MM.1S (cell line): ENCODE measurements around the gene PATL1.
"Not testable (repeated sequence)": the region's sequence is repeated elsewhere in the genome, so short reads cannot be mapped to it uniquely, and the experiment has no call there.

Experiments
- DNase-seq: peaks from one replicate; pipeline ENCODE4 v3.0.0-alpha.2; 2015
- H2AFZ ChIP-seq: fragments of 300-600 bp; sonication (generic); 2 replicates; pipeline ENCODE4 v1.6.0; 2016; ENCODE audit warnings: antibody characterized with exemption, low read length
- H3F3A ChIP-seq: fragments of 300-600 bp; sonication (generic); 2 replicates; pipeline ENCODE4 v1.6.1; 2016; ENCODE audit warnings: mild to moderate bottlenecking, antibody characterized with exemption, low read length, moderate library complexity, mixed read lengths; ENCODE audit not compliant: insufficient read depth
- H3K27ac ChIP-seq: fragments of 300-600 bp; sonication (generic); 2 replicates; pipeline ENCODE4 v1.5.1; 2016; ENCODE audit warnings: mild to moderate bottlenecking, low read length
- H3K27me3 ChIP-seq: fragments of 300-600 bp; sonication (generic); replicated peaks from 2 replicates; pipeline ENCODE4 v1.6.0; 2016; ENCODE audit warnings: low read length; ENCODE audit not compliant: insufficient read depth
- H3K36me3 ChIP-seq: fragments of 300-600 bp; sonication (generic); replicated peaks from 2 replicates; pipeline ENCODE4 v1.6.1; 2016; ENCODE audit warnings: mild to moderate bottlenecking, low read length, mixed read lengths; ENCODE audit not compliant: insufficient read depth
- H3K4me1 ChIP-seq: fragments of 300-600 bp; sonication (generic); 2 replicates; pipeline ENCODE4 v1.6.1; 2016; ENCODE audit warnings: low read length, mixed read lengths
- H3K4me2 ChIP-seq: fragments of 300-600 bp; sonication (generic); 2 replicates; pipeline ENCODE4 v1.6.0; 2016; ENCODE audit warnings: low read depth, low read length
- H3K4me3 ChIP-seq: fragments of 300-600 bp; sonication (generic); 2 replicates; pipeline ENCODE4 v1.5.1; 2016; ENCODE audit warnings: low read length, mixed read lengths
- H3K79me2 ChIP-seq: fragments of 300-600 bp; sonication (generic); 2 replicates; pipeline ENCODE4 v1.6.1; 2016; ENCODE audit warnings: mixed run types, low read length, mixed read lengths
- H3K9ac ChIP-seq: fragments of 300-600 bp; sonication (generic); 2 replicates; pipeline ENCODE4 v1.6.1; 2016; ENCODE audit warnings: low read length, mixed read lengths
- H3K9me2 ChIP-seq: fragments of 300-600 bp; sonication (generic); replicated peaks from 2 replicates; pipeline ENCODE4 v1.6.1; 2016; ENCODE audit warnings: mild to moderate bottlenecking, low read length, mixed read lengths; ENCODE audit not compliant: insufficient read depth
- H3K9me3 ChIP-seq: fragments of 300-600 bp; sonication (generic); replicated peaks from 2 replicates; pipeline ENCODE4 v1.6.1; 2016; ENCODE audit warnings: mild to moderate bottlenecking, low read length, mixed read lengths; ENCODE audit not compliant: insufficient read depth
- H4K20me1 ChIP-seq: fragments of 300-600 bp; sonication (generic); 2 replicates; pipeline ENCODE4 v1.6.1; 2016; ENCODE audit warnings: mild to moderate bottlenecking, low read length, moderate library complexity, mixed read lengths; ENCODE audit not compliant: insufficient read depth
- CTCF ChIP-seq: fragments of 300-600 bp; sonication (generic); IDR thresholded peaks from 2 replicates; pipeline ENCODE4 v1.5.1; 2016; ENCODE audit warnings: antibody characterized with exemption, low read length, mixed read lengths
- EZH2 ChIP-seq: fragments of 300-600 bp; sonication (generic); optimal IDR thresholded peaks from 2 replicates; pipeline ENCODE3; 2017; ENCODE audit warnings: low read depth, mild to moderate bottlenecking, antibody characterized with exemption, low read length, mixed read lengths
- EZH2phosphoT487 ChIP-seq: fragments of 300-600 bp; sonication (generic); IDR thresholded peaks from 2 replicates; pipeline ENCODE4 v1.6.1; 2018; ENCODE audit warnings: antibody characterized with exemption, low read length

Gene PATL1

GRCh38 chr11:59689015-59689414, 20.2 kb upstream of the PATL1 start:
- no peaks in the 10 kb centered on the region for H3K36me3 ChIP-seq
- H3K9me3 ChIP-seq: no peaks in the 10 kb centered on the region
- H3K79me2 ChIP-seq: no peaks in the 10 kb centered on the region
- no peak overlapping the region for H3K4me3 ChIP-seq
- no peaks in the 10 kb centered on the region; the same call in 1 of the 2 replicates for H3K9me2 ChIP-seq
- DNase-seq: no peak
- H3K27ac ChIP-seq: no peak overlapping the region
- no peak for TF ChIP-seq EZH2phosphoT487
- no peak for TF ChIP-seq EZH2
- TF ChIP-seq CTCF: no peak
- H3K9ac ChIP-seq: no peak overlapping the region
- H3K4me1 ChIP-seq: no peaks in the 10 kb centered on the region
- no peak overlapping the region for H3K4me2 ChIP-seq
- H2AFZ ChIP-seq: no peak overlapping the region
- H3K27me3 ChIP-seq: no peaks in the 10 kb centered on the region
- H3F3A ChIP-seq: no peaks in the 10 kb centered on the region
- H4K20me1 ChIP-seq: no peaks in the 10 kb centered on the region

GRCh38 chr11:59681260-59681725, 12.5 kb upstream of the PATL1 start:
- not testable (repeated sequence) for H3K36me3 ChIP-seq, H3K4me1 ChIP-seq, H3F3A ChIP-seq, DNase-seq, H4K20me1 ChIP-seq, H3K27ac ChIP-seq, H3K79me2 ChIP-seq, H3K9me2 ChIP-seq, H3K9ac ChIP-seq, H3K4me3 ChIP-seq, H3K4me2 ChIP-seq, H2AFZ ChIP-seq, H3K27me3 ChIP-seq, H3K9me3 ChIP-seq

- Histone ChIP-seq H2AFZ (no peak overlapping the region), H3K27ac (no peak overlapping the region), H3K4me2 (no peak overlapping the region), H3K9me2 (no peaks in the 10 kb centered on the region), H3K27me3 (no peaks in the 10 kb centered on the region), H3K9me3 (no peaks in the 10 kb centered on the region), H4K20me1 (no peaks in the 10 kb centered on the region), H3K4me3 (no peak overlapping the region), H3K4me1 (no peaks in the 10 kb centered on the region), H3K36me3 (no peaks in the 10 kb centered on the region), H3F3A (no peaks in the 10 kb centered on the region), H3K9ac (no peak overlapping the region), H3K79me2 (no peaks in the 10 kb centered on the region)
- TF ChIP-seq CTCF: peak; percentile 80
- TF ChIP-seq EZH2: no peak
- no peak for TF ChIP-seq EZH2phosphoT487
- peak; percentile 75 for DNase-seq
Measured at GRCh38 chr11:59680287-59681154, 11.7 kb upstream of the PATL1 start.

GRCh38 chr11:59679347-59679746, 10.5 kb upstream of the PATL1 start:
- H3K36me3 ChIP-seq: no peaks in the 10 kb centered on the region
- no peaks in the 10 kb centered on the region for H3K9me3 ChIP-seq
- H2AFZ ChIP-seq: no peak overlapping the region
- H3K27me3 ChIP-seq: no peaks in the 10 kb centered on the region
- no peak for DNase-seq
- TF ChIP-seq CTCF (no peak), EZH2phosphoT487 (no peak), EZH2 (no peak)
- H3K9ac ChIP-seq: no peak overlapping the region
- H3K4me2 ChIP-seq: no peak overlapping the region
- H3K4me1 ChIP-seq: no peaks in the 10 kb centered on the region
- H3K27ac ChIP-seq: no peak overlapping the region
- no peaks in the 10 kb centered on the region for H3F3A ChIP-seq
- H3K9me2 ChIP-seq: no peaks in the 10 kb centered on the region
- H4K20me1 ChIP-seq: no peaks in the 10 kb centered on the region
- H3K79me2 ChIP-seq: no peaks in the 10 kb centered on the region
- no peak overlapping the region for H3K4me3 ChIP-seq
